ENCODE measurements around the gene FAM25C.
"Not testable (repeated sequence)": the region's sequence is repeated elsewhere in the genome, so short reads cannot be mapped to it uniquely, and the experiment has no call there.

FAM25C gene

GRCh38 chr10:47999691-48000090 lies at the start of gene FAM25C:
TSS of gene FAM25C (minus strand) at chr10:47999791. CDS start at chr10:47999765, 26 bp downstream.
- DNase-seq, result not testable (repeated sequence)

DNA sequence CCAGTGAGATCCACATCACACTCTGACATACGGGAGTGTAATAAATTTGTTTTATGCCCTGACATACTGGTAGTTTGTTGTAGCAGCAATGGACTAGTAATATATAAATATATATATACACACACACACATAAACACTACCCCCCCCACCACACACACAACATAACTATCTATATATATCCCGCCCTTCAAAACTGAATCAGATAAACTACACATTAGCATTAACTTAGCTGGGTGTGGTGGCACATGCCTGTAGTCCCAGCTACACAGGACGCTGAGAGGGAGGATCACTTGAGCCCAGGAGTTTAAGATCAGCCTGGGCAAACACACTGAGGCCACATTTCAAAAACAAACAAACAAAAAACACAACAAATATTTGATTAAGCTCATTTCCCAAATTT lies 45.0 kb upstream of the FAM25C start:
- DNase-seq, result not testable (repeated sequence)

- DNase-seq, result not testable (repeated sequence)
These were observed 31.8 kb upstream of the FAM25C start for GRCh38 chr10:48031390-48031789.

DNA sequence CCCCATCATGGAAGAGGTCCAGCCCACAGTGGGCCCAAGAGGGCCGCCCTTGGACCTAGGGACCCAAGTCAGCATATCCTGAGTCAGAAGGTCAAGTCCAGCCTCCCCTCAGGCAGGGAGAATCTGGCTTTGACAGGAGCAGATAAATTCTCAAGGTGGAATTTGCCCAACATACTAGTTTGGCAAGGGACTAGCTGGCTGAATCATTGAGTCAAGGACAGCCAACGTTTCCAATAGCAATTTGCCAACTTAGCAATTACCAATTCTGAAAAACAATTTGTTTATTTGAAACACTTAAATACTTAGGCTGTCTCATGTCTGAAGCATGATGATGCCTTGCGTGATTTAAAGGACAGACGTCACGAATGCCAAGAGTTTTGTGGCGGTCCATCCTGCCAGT lies 2.7 kb upstream of the FAM25C start:
- DNase-seq, result not testable (repeated sequence)

GRCh38 chr10:47994045-47994444 lies 5.5 kb downstream of the FAM25C start:
- DNase-seq, result not testable (repeated sequence)

DNA sequence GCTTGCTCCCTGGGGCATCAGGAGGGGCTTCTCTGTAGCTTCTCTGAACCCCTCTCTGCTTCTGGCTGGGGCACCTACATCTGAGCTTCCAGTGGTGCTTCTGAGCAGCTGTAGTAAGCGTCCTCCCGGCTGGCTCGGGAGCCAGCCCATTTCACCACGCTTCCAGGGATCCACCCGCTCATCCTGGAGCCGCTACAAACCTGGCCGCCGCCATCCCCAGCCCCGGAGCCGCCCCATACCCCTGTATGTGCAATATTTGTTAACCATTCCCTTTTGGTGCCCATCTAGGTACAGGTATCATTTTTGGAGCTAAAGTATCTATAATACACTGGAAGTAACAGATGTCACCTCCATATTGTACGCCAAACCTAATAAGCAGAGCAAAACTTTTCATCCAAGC lies 7.0 kb downstream of the FAM25C start:
- DNase-seq, result not testable (repeated sequence)

GRCh38 chr10:47991706-47992105 lies 7.9 kb downstream of the FAM25C start:
- not testable (repeated sequence) for DNase-seq

- not testable (repeated sequence) for DNase-seq
These were observed 9.5 kb downstream of the FAM25C start for GRCh38 chr10:47990097-47990496.

DNA sequence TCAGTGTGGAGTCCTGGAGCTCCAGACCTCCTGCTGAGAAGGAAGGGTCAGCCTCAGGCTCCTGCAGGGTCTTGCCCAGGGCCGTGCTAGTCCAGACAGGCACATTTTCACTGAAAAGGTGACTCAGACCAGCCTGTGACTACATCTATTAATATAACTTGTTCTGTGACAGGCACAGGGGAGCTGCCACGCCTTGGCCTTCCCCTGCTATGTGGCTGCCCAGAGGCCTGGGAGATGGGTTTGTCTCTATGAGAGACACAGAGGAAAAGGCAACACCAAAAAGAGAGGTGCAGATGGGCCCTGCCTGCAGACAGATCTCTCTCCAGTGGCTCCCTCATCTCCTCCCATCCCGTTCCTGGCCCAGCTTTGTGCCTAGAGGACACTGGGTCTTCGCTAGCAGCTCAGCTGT lies 10.0 kb downstream of the FAM25C start:
- not testable (repeated sequence) for DNase-seq

GRCh38 chr10:47988718-47989541 lies 10.7 kb downstream of the FAM25C start:
- DNase-seq, result not testable (repeated sequence)

GRCh38 chr10:47987952-47988351 lies 11.6 kb downstream of the FAM25C start:
- DNase-seq, result not testable (repeated sequence)

- DNase-seq, result not testable (repeated sequence)
These were observed 13.0 kb downstream of the FAM25C start for GRCh38 chr10:47986413-47987230.

DNA sequence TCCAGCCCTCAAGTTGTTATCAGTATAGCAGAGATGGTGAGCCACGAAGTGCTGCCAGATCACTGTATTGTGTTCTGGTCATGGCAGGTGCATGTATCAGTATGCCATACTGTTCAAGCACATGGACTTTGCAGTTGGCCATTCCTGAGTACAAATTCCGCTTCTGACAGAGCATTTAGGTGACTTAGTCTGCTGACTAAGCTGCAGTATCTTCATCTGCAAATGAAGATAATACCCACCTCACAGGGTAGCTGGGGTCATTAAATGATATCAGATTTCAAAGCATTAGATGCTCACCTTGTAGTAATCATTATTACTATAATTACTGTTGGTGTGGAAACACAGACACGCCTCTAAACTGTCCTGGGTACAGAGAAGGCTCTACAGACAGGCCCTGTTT lies 24.2 kb downstream of the FAM25C start:
- not testable (repeated sequence) for DNase-seq

DNA sequence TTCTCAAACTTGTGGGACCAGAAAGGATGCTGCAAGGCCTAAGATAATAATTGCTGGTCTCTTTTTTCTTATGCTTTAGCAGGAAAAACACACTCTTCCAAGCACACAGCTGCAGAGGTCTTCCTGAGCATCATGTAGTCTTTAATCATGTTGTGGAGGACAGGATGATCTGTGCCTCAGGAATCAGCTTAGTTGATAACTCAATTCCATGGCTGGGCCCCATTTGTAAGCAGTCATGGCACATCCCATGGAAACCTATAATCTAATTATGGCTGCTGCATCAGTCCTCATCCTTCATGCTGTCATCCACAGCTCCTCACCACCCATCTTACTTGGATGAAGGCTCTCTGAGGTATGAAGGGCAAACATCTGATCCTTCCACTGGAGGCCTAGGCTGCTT lies 26.5 kb downstream of the FAM25C start:
- not testable (repeated sequence) for DNase-seq

DNA sequence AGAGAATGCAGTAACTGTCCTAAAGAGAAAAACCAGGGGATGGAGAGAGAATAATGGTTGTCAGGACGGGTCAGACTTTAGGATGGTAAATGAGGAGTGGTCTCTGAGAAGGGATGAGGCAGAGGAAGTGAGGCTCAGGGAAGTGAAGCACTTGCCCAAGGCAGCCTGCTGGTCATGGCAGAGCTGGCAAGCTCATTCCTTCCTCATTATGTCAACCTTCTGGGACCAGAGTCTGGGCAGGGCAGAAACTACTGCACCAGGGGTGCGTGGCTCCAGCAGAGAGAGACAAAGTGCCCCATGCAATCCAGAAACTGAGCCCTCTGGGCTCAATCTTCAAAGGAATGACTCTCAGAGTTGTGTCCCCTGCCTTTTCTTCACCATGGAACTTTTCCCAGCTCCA lies 27.5 kb downstream of the FAM25C start:
- DNase-seq, result not testable (repeated sequence)

GRCh38 chr10:47971598-47971997 lies 28.0 kb downstream of the FAM25C start:
- DNase-seq, result not testable (repeated sequence)

GRCh38 chr10:47970047-47970446 lies 29.5 kb downstream of the FAM25C start:
- not testable (repeated sequence) for DNase-seq

DNA sequence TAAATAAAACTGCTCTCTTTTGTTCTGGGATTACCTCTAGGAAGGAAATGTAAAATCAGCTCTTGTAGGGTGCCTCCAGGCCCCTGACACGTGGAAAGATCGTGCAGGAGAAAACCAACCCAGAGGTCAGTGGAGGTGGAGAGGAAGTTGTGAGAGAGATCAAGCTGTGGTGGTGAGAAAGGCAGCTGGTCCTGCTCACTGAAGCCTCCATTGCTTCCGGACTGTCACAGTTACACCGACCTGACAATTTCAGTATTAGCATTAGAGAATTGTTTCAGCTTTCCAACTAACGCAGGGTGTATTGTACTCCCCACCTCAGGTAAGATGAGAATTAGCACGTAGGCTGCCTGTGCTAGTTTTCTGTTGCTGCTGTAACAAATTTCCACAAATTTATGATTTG lies 30.6 kb downstream of the FAM25C start:
- DNase-seq, result not testable (repeated sequence)

DNA sequence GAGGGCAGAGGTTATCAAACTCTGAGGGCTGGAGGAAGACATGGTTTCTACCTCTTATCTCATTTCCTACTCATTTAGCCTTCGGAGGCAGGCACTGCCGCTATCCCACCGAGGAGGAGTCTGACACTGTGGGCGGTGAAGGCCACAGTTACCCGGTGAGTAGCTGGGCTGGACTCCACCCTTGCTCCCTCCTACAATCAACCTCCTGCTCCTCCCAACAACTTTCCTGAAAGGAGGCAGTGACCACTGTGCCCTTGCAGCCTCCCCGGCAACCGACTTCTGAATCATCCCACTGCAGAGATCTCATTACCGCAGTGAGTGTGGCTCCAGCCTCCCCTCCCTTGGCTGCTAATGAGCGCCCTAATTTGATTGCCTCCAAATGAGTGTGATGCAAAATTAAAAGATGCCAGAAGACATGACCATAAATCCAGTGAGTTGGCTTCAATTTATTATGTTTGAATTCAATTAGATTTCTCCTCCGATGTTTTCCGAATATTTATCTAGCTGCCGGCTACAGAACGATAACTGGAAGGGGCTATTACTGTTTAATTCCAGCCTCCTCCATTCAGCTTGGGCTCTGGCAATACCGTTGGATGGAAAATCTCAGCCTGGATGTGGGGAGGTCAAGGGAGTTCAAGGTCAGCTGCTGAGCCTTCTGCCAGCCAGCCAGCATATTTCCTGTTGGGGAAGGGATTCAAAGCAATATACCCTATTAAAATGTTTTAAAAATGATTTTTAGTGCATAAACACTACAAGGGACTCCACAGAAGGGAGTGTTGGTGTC lies 35.1 kb downstream of the FAM25C start:
- not testable (repeated sequence) for DNase-seq

DNA sequence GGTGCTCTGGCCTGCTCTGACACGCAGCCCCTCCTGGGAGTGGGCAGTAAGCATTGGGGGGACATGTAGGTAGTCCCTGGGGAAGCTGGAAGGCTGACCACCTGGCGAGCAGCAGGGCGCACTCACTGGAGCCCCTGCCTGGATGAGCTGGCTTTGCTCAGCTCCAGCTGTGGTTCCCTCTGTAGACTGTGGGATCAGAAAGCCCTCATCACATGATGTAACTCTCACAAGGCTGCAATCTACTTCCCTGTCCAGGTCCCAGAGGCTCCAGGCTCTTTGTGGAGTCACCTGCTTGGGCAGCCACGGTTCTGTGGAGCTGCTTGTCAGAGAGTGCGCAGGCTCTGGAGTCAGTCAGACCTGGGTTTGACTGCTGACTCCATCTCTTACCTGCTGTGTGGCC lies 36.8 kb downstream of the FAM25C start:
- DNase-seq, result not testable (repeated sequence)

DNA sequence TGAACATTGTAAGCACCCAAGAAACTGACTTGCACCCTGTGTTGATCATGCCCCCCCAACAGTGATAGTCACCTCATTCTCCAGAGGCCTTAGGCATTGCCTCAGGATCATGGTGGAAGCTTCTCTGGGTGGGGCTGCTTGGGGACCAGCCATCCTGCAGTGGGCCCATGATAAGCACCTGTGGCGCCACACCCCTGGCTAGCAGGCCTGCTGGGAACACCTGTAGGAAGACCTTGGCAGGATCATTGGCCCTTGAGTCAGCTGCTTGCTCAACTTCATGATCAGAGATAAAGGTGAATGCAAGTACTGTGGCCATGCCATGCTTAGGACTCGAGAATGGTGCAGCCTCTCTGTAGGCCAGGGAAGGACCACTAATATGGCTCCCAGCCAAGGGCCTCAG lies 38.9 kb downstream of the FAM25C start:
- DNase-seq, result not testable (repeated sequence)

- DNase-seq, result not testable (repeated sequence)
These were observed 39.9 kb downstream of the FAM25C start for GRCh38 chr10:47959677-47960076.

DNA sequence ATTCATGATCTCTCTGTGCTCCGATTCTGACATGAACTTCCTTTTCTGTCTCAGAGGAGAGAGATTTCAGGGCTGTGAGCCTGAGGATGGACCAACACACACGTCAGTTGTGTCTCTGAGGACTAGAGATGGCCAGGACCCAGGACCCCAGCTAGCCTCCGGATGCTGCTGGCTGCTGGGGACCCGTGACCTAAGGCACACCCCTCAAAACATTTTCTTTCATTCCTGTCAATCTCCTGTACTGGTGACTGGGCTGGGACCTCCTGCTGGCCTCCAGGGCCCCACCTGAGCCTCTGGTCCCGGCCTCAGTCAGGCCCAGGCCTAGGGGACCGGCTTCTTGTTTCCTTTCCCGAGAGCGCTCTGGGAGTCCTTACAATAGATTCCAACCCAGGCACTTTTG lies 42.4 kb downstream of the FAM25C start:
- DNase-seq, result not testable (repeated sequence)
